ENCODE data around the gene TUNAR.

Gene TUNAR

DNA sequence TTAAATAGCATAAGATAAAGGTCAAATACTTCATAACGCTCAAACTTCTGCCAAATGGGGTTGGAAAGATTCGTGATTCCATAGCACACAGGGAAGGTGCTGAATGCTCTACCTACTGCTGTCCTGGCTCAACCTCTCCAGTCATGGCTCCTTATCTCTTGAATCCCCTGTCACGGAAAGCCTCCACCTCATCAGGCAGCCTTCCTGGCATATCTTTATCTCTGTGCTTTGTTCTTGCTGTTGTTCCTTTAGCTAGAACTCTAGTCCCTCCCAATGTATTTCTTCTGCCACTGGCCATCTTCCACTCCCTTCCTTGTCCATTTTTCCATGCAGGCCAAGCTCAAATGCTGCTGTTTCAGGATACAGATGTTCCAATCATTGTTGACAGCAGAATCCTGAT, 26.9 kb upstream of the TUNAR start:
- no peak for TF ChIP-seq EGR1 (IDR thresholded peaks at IDR 0.05)
- no peak for TF ChIP-seq TCF12 (IDR thresholded peaks at IDR 0.05; ENCODE audit: low read depth)
- TF ChIP-seq TEAD4 (IDR thresholded peaks at IDR 0.05) = no peak
- TF ChIP-seq ZBTB7A (IDR thresholded peaks at IDR 0.05; ENCODE audit: low read depth) = no peak
- TF ChIP-seq EP300 (IDR thresholded peaks at IDR 0.05; ENCODE audit: borderline replicate concordance) = no peak
- TF ChIP-seq, protein P1, sequence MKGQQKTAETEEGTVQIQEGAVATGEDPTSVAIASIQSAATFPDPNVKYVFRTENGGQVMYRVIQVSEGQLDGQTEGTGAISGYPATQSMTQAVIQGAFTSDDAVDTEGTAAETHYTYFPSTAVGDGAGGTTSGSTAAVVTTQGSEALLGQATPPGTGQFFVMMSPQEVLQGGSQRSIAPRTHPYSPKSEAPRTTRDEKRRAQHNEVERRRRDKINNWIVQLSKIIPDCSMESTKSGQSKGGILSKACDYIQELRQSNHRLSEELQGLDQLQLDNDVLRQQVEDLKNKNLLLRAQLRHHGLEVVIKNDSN (IDR thresholded peaks at IDR 0.05) = no peak
- no peak for TF ChIP-seq YY1 (IDR thresholded peaks at IDR 0.05; ENCODE audit: low read depth)
- TF ChIP-seq TAF1 (IDR thresholded peaks at IDR 0.05; ENCODE audit: low read depth) = no peak
- no peak for TF ChIP-seq RAD21 (IDR thresholded peaks at IDR 0.05; ENCODE audit: low read depth)
- TF ChIP-seq NFIC (IDR thresholded peaks at IDR 0.05) = no peak
- TF ChIP-seq CEBPB (IDR thresholded peaks at IDR 0.05) = no peak
- TF ChIP-seq, protein P2, sequence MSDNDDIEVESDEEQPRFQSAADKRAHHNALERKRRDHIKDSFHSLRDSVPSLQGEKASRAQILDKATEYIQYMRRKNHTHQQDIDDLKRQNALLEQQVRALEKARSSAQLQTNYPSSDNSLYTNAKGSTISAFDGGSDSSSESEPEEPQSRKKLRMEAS (IDR thresholded peaks at IDR 0.05) = no peak
- TF ChIP-seq, protein P3, sequence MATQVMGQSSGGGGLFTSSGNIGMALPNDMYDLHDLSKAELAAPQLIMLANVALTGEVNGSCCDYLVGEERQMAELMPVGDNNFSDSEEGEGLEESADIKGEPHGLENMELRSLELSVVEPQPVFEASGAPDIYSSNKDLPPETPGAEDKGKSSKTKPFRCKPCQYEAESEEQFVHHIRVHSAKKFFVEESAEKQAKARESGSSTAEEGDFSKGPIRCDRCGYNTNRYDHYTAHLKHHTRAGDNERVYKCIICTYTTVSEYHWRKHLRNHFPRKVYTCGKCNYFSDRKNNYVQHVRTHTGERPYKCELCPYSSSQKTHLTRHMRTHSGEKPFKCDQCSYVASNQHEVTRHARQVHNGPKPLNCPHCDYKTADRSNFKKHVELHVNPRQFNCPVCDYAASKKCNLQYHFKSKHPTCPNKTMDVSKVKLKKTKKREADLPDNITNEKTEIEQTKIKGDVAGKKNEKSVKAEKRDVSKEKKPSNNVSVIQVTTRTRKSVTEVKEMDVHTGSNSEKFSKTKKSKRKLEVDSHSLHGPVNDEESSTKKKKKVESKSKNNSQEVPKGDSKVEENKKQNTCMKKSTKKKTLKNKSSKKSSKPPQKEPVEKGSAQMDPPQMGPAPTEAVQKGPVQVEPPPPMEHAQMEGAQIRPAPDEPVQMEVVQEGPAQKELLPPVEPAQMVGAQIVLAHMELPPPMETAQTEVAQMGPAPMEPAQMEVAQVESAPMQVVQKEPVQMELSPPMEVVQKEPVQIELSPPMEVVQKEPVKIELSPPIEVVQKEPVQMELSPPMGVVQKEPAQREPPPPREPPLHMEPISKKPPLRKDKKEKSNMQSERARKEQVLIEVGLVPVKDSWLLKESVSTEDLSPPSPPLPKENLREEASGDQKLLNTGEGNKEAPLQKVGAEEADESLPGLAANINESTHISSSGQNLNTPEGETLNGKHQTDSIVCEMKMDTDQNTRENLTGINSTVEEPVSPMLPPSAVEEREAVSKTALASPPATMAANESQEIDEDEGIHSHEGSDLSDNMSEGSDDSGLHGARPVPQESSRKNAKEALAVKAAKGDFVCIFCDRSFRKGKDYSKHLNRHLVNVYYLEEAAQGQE (IDR thresholded peaks at IDR 0.05; ENCODE audit: low read depth) = no peak
- no peak for TF ChIP-seq FOXM1 (IDR thresholded peaks at IDR 0.05; ENCODE audit: borderline replicate concordance, low read depth)
- no peak for TF ChIP-seq CREB1 (IDR thresholded peaks at IDR 0.05; ENCODE audit: low read depth)

DNA sequence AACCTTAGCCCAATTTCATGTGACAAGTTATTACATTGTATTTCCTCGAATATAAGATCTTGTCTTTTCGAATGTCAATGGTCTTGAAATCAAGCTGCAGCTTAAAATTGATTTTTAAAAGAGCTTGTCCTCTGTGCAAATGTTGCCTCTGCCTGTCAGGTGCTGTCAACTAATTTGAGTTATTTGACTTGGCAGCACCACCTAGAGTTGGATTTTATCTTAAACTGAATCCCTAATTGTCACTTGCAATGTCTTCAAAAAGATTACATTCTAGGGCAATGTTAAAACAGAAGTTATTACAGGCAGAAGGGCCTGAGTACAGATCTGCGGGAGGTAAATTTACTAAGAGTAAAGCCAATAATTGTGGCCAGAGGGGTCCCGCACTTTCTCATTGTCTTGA, 26.2 kb upstream of the TUNAR start:
- TF ChIP-seq TCF12 (IDR thresholded peaks at IDR 0.05; ENCODE audit: low read depth) (no peak), EGR1 (IDR thresholded peaks at IDR 0.05) (no peak), TEAD4 (IDR thresholded peaks at IDR 0.05) (no peak), RAD21 (IDR thresholded peaks at IDR 0.05; ENCODE audit: low read depth) (no peak), TAF1 (IDR thresholded peaks at IDR 0.05; ENCODE audit: low read depth) (no peak), CREB1 (IDR thresholded peaks at IDR 0.05; ENCODE audit: low read depth) (no peak), YY1 (IDR thresholded peaks at IDR 0.05; ENCODE audit: low read depth) (no peak), NFIC (IDR thresholded peaks at IDR 0.05) (no peak), ZBTB7A (IDR thresholded peaks at IDR 0.05; ENCODE audit: low read depth) (no peak), FOXM1 (IDR thresholded peaks at IDR 0.05; ENCODE audit: borderline replicate concordance, low read depth) (no peak), EP300 (IDR thresholded peaks at IDR 0.05; ENCODE audit: borderline replicate concordance) (no peak), CEBPB (IDR thresholded peaks at IDR 0.05) (no peak)
- TF ChIP-seq, protein P3 (IDR thresholded peaks at IDR 0.05; ENCODE audit: low read depth) = no peak
- TF ChIP-seq, protein P2 (IDR thresholded peaks at IDR 0.05) = no peak
- TF ChIP-seq, protein P1 (IDR thresholded peaks at IDR 0.05) = no peak

DNA sequence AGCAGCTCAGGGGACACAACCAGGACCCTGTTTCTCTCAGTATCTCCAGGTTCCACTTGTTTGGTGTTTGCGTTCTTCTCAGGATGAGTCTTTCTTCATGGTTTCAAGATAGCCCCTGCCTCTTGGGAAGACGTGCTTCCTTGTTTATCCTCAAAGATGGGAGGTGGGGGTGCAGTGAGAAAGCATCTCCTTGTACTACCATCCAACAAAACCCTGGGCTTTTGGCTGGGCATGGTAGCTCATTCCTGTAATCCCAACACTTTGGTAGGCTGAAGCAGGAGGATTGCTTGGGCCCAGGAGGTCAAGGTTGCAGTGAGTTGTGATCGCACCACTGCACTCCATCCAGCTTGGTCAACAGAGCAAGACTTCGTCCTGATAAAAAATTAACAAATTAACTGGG, 21.0 kb upstream of the TUNAR start:
- TF ChIP-seq RAD21 (IDR thresholded peaks at IDR 0.05; ENCODE audit: low read depth) (no peak), TEAD4 (IDR thresholded peaks at IDR 0.05) (no peak), EP300 (IDR thresholded peaks at IDR 0.05; ENCODE audit: borderline replicate concordance) (no peak), CREB1 (IDR thresholded peaks at IDR 0.05; ENCODE audit: low read depth) (no peak), TCF12 (IDR thresholded peaks at IDR 0.05; ENCODE audit: low read depth) (no peak), ZBTB7A (IDR thresholded peaks at IDR 0.05; ENCODE audit: low read depth) (no peak), EGR1 (IDR thresholded peaks at IDR 0.05) (no peak), CEBPB (IDR thresholded peaks at IDR 0.05) (no peak), TAF1 (IDR thresholded peaks at IDR 0.05; ENCODE audit: low read depth) (no peak), FOXM1 (IDR thresholded peaks at IDR 0.05; ENCODE audit: borderline replicate concordance, low read depth) (no peak), NFIC (IDR thresholded peaks at IDR 0.05) (no peak), YY1 (IDR thresholded peaks at IDR 0.05; ENCODE audit: low read depth) (no peak)
- TF ChIP-seq, protein P2 (IDR thresholded peaks at IDR 0.05) = no peak
- TF ChIP-seq, protein P3 (IDR thresholded peaks at IDR 0.05; ENCODE audit: low read depth) = no peak
- TF ChIP-seq, protein P1 (IDR thresholded peaks at IDR 0.05) = no peak

All from Ishikawa (cell line).